CD14-positive monocyte (primary cell): Measurements from ENCODE around the gene MPDZ. TPM values are rescaled to one million over a fixed set of nuclear protein-coding genes. Genes with fewer than 3 reads are reported as not detected.

Experiments used
- DNase-seq, 3 donors: peaks; one replicate each; pipeline ENCODE4 v3.0.0-alpha.2; 2011 to 2022
- H2AFZ ChIP-seq: 2 replicates; pipeline ENCODE4 v1.6.0; 2012; ENCODE audit warnings: mild to moderate bottlenecking, low read depth, low read length, inconsistent platforms; ENCODE audit not compliant: insufficient read depth, poor library complexity, severe bottlenecking
- H3K27ac ChIP-seq, 2 donors: 1 replicate in 1 of 2; 2 replicates in 1 of 2; pipeline ENCODE4 v1.5.1; 2012 to 2013; ENCODE audit warnings: low read length in 2 of 2, control low read depth in 1 of 2, inconsistent platforms in 1 of 2, low read depth in 1 of 2, mild to moderate bottlenecking in 1 of 2
- H3K27me3 ChIP-seq, 2 donors: one replicate each; pipeline versions ENCODE4 v1.6.0 to v1.6.1; 2011 to 2013; ENCODE audit warnings: low read length in 2 of 2; ENCODE audit not compliant: control insufficient read depth in 2 of 2, insufficient read depth in 2 of 2
- H3K36me3 ChIP-seq, 2 donors: replicated peaks in 1 of 2; 1 replicate in 1 of 2; 2 replicates in 1 of 2; pipeline versions ENCODE4 v1.5.1 to v1.6.1; 2012 to 2013; ENCODE audit warnings: low read length in 2 of 2, control low read depth in 1 of 2, inconsistent platforms in 1 of 2, mild to moderate bottlenecking in 1 of 2; ENCODE audit not compliant: insufficient read depth in 2 of 2, control insufficient read depth in 1 of 2
- H3K4me1 ChIP-seq, 2 donors: 1 replicate in 1 of 2; 2 replicates in 1 of 2; pipeline versions ENCODE4 v1.5.1 to v1.6.1; 2012 to 2013; ENCODE audit warnings: low read length in 2 of 2, control low read depth in 1 of 2, inconsistent platforms in 1 of 2, mild to moderate bottlenecking in 1 of 2, moderate library complexity in 1 of 2; ENCODE audit not compliant: insufficient read depth in 2 of 2, control insufficient read depth in 1 of 2
- H3K4me2 ChIP-seq: replicated peaks from 2 replicates; pipeline ENCODE3; 2012; ENCODE audit warnings: low read length, moderate library complexity, mild to moderate bottlenecking; ENCODE audit not compliant: poor library complexity, severe bottlenecking; ENCODE audit errors: extremely low read depth
- H3K4me3 ChIP-seq, 3 experiments: fragments of 200-600 bp in 1 of 3; sonication (generic) in 1 of 3; replicated peaks in 1 of 3; 1 replicate in 2 of 3; 2 replicates in 1 of 3; pipeline ENCODE4 v1.5.1; 2011 to 2013; ENCODE audit warnings: low read length in 3 of 3, mild to moderate bottlenecking in 3 of 3, control low read depth in 2 of 3, low read depth in 2 of 3, inconsistent platforms in 1 of 3, moderate library complexity in 1 of 3
- H3K79me2 ChIP-seq: 2 replicates; pipeline ENCODE4 v1.6.0; 2012; ENCODE audit warnings: mild to moderate bottlenecking, control low read depth, inconsistent platforms, low read length, moderate library complexity; ENCODE audit not compliant: insufficient read depth
- H3K9ac ChIP-seq: 2 replicates; pipeline ENCODE4 v1.6.0; 2017; ENCODE audit warnings: low read length, mild to moderate bottlenecking; ENCODE audit not compliant: insufficient read depth, poor library complexity, severe bottlenecking
- H3K9me3 ChIP-seq, 2 donors: replicated peaks in 1 of 2; 1 replicate in 1 of 2; 2 replicates in 1 of 2; pipeline versions ENCODE4 v1.5.1 to v1.6.1; 2012 to 2013; ENCODE audit warnings: low read length in 2 of 2, control low read depth in 1 of 2; ENCODE audit not compliant: control insufficient read depth in 1 of 2, insufficient read depth in 1 of 2
- H4K20me1 ChIP-seq: 2 replicates; pipeline ENCODE4 v1.6.0; 2012; ENCODE audit warnings: mild to moderate bottlenecking, low read length, control low read depth, moderate library complexity; ENCODE audit not compliant: insufficient read depth
- H3K27ac Mint-ChIP-seq, 7 donors: one replicate each; pipeline ENCODE4 v1.8.0; 2020; ENCODE audit warnings: mild to moderate bottlenecking in 7 of 7, mixed read lengths in 7 of 7, moderate library complexity in 6 of 7, inconsistent platforms in 2 of 7
- H3K27me3 Mint-ChIP-seq, 3 donors: one replicate each; pipeline ENCODE4 v1.8.0; 2021 to 2022; ENCODE audit warnings: low read depth in 3 of 3, mild to moderate bottlenecking in 3 of 3, mixed read lengths in 3 of 3, moderate library complexity in 3 of 3, inconsistent platforms in 1 of 3
- H3K36me3 Mint-ChIP-seq, 2 donors: one replicate each; pipeline ENCODE4 v1.8.0; 2020; ENCODE audit warnings: mixed read lengths in 2 of 2, inconsistent platforms in 1 of 2, mild to moderate bottlenecking in 1 of 2
- H3K4me1 Mint-ChIP-seq: one replicate; pipeline ENCODE4 v1.8.0; 2020; ENCODE audit warnings: mild to moderate bottlenecking, mixed read lengths
- H3K4me3 Mint-ChIP-seq, 2 donors: one replicate each; pipeline ENCODE4 v1.8.0; 2020; ENCODE audit warnings: mild to moderate bottlenecking in 2 of 2, mixed read lengths in 2 of 2, moderate library complexity in 1 of 2
- H3K9me3 Mint-ChIP-seq, 7 donors: one replicate each; pipeline ENCODE4 v1.8.0; 2020 to 2022; ENCODE audit warnings: mixed read lengths in 7 of 7, mild to moderate bottlenecking in 6 of 7, moderate library complexity in 6 of 7, inconsistent platforms in 2 of 7
- CTCF ChIP-seq: fragments of 200-600 bp; IDR thresholded peaks from one replicate; pipeline ENCODE4 v1.8.0; 2022; ENCODE audit warnings: antibody characterized with exemption, mild to moderate bottlenecking
- WGBS: methylation state at CpG from one replicate; pipeline ENCODE4 v1.1.5; 2013; ENCODE audit warnings: missing lambda C conversion rate; ENCODE audit not compliant: insufficient coverage; 5-methylcytosine and 5-hydroxymethylcytosine counted together
- intact Hi-C, 2 donors: fragments of 100-400 bp; cut with micrococcal nuclease; formaldehyde crosslinking; loops; one replicate each; pipeline versions ENCODE4 v1.15.0 to v1.15.1; 2023
- polyA plus RNA-seq, 3 donors: library from polyadenylated mRNA; depleted of rRNA in 1 of 3; unstranded in 2 of 3; stranded (reverse) in 1 of 3; fragments of 300-500 nt in 2 of 3; fragments of >200 nt in 1 of 3; fragmentation: Illumina TruSeq in 2 of 3; gene quantifications; 1 replicate in 2 of 3; 2 replicates in 1 of 3; pipeline ENCODE4 v1.2.3, GENCODE V29; 2012 to 2021

MPDZ gene
- polyA plus RNA-seq, 3 donors: not detected

GRCh38 chr9:13128266-13128860 is 151.1 kb downstream of the MPDZ start:
- H2AFZ ChIP-seq: no peak overlapping the region
- Mint-ChIP-seq H3K27ac (no peak overlapping the region), H3K4me1 (no peaks in the 10 kb centered on the region), H3K36me3 (no peaks in the 10 kb centered on the region), H3K9me3 (peaks cover 0 to 5% (median 0%) of the 10 kb centered on the region in 7 donors), H3K27me3 (no peaks in the 10 kb centered on the region), H3K4me3 (no peak overlapping the region)
- H3K27me3 ChIP-seq: no peaks in the 10 kb centered on the region
- H4K20me1 ChIP-seq: no peaks in the 10 kb centered on the region
- no peaks in the 10 kb centered on the region for H3K79me2 ChIP-seq
- H3K9ac ChIP-seq: no peak overlapping the region
- H3K36me3 ChIP-seq: no peaks in the 10 kb centered on the region
- intact Hi-C loops: no loop called here
- no peaks in the 10 kb centered on the region for H3K9me3 ChIP-seq
- H3K4me1 ChIP-seq: no peaks in the 10 kb centered on the region
- TF ChIP-seq CTCF: no peak
- no peak overlapping the region for H3K27ac ChIP-seq
- no peak overlapping the region for H3K4me2 ChIP-seq
- no CpG with 5 or more reads among the region's 1 CpG for WGBS
- H3K4me3 ChIP-seq: no peak overlapping the region
- no peak for DNase-seq

GRCh38 chr9:13127131-13127530 is 152.4 kb downstream of the MPDZ start:
- no peaks in the 10 kb centered on the region for H3K4me1 ChIP-seq
- H3K9me3 Mint-ChIP-seq: peaks cover 0 to 9% (median 0%) of the 10 kb centered on the region in 7 donors
- no peaks in the 10 kb centered on the region for H3K36me3 Mint-ChIP-seq
- H3K4me3 ChIP-seq: no peak overlapping the region
- no peaks in the 10 kb centered on the region for H3K27me3 ChIP-seq
- no peak overlapping the region for H2AFZ ChIP-seq
- no peak overlapping the region for H3K27ac ChIP-seq
- no peaks in the 10 kb centered on the region for H3K27me3 Mint-ChIP-seq
- no peaks in the 10 kb centered on the region for H4K20me1 ChIP-seq
- no peak overlapping the region for H3K4me3 Mint-ChIP-seq
- H3K9ac ChIP-seq: no peak overlapping the region
- intact Hi-C loops: no loop called here
- 92% methylated on average over 2 of the region's 3 CpGs for WGBS
- H3K27ac Mint-ChIP-seq: no peak overlapping the region
- no peak overlapping the region for H3K4me2 ChIP-seq
- no peaks in the 10 kb centered on the region for H3K79me2 ChIP-seq
- H3K4me1 Mint-ChIP-seq: no peaks in the 10 kb centered on the region
- no peaks in the 10 kb centered on the region for H3K9me3 ChIP-seq
- H3K36me3 ChIP-seq: no peaks in the 10 kb centered on the region
- TF ChIP-seq CTCF: no peak
- DNase-seq: no peak
